SIG-M5 (cell line): ENCODE measurements around the gene LENG9.
"Not testable (repeated sequence)": the region's sequence is repeated elsewhere in the genome, so short reads cannot be mapped to it uniquely, and the experiment has no call there.

Experiments used
- DNase-seq: peaks from one replicate; lab custom pipeline; 2025; lab: John Stamatoyannopoulos, UW

LENG9 gene

GRCh38 chr19:54463531-54464043, at the start of gene LENG9:
LENG9 (minus strand) TSS chr19:54463778; CDS start chr19:54463526, 252 bp downstream.
- peak; percentile 96 for DNase-seq

- DNase-seq: not testable (repeated sequence)
Measured at GRCh38 chr19:54509200-54509940, 45.8 kb upstream of the LENG9 start.

GRCh38 chr19:54508487-54508886, 44.9 kb upstream of the LENG9 start:
- not testable (repeated sequence) for DNase-seq

GRCh38 chr19:54507824-54508223, 44.2 kb upstream of the LENG9 start:
- DNase-seq: no peak

- not testable (repeated sequence) for DNase-seq
Measured at GRCh38 chr19:54507038-54507717, 43.6 kb upstream of the LENG9 start.

- DNase-seq: no peak
Measured at GRCh38 chr19:54506079-54506478, 42.5 kb upstream of the LENG9 start.

GRCh38 chr19:54505542-54505941, 42.0 kb upstream of the LENG9 start:
- not testable (repeated sequence) for DNase-seq

GRCh38 chr19:54502518-54503048, 39.0 kb upstream of the LENG9 start, which contains the start of gene LAIR2:
LAIR2 (plus strand) TSS chr19:54502831; CDS start chr19:54502919, 88 bp downstream.
- DNase-seq: no peak

GRCh38 chr19:54498451-54498772, 34.8 kb upstream of the LENG9 start:
- not testable (repeated sequence) for DNase-seq

GRCh38 chr19:54497747-54498450, 34.3 kb upstream of the LENG9 start:
- DNase-seq: not testable (repeated sequence)

GRCh38 chr19:54495284-54495683, 31.7 kb upstream of the LENG9 start:
- not testable (repeated sequence) for DNase-seq

GRCh38 chr19:54493967-54494585, 30.5 kb upstream of the LENG9 start:
- no peak for DNase-seq

GRCh38 chr19:54493056-54493455, 29.5 kb upstream of the LENG9 start:
- not testable (repeated sequence) for DNase-seq

- DNase-seq: no peak
Measured at GRCh38 chr19:54492568-54492967, 29.0 kb upstream of the LENG9 start.

GRCh38 chr19:54489766-54490165, 26.2 kb upstream of the LENG9 start:
- no peak for DNase-seq

- DNase-seq: no peak
Measured at GRCh38 chr19:54489341-54489740, 25.8 kb upstream of the LENG9 start.

- no peak for DNase-seq
Measured at GRCh38 chr19:54485851-54486250, 22.3 kb upstream of the LENG9 start.

- DNase-seq: no peak
Measured at GRCh38 chr19:54484451-54484850, 20.9 kb upstream of the LENG9 start.

- DNase-seq: no peak
Measured at GRCh38 chr19:54482889-54483288, 19.3 kb upstream of the LENG9 start.

GRCh38 chr19:54481326-54481930, 17.9 kb upstream of the LENG9 start:
- no peak for DNase-seq

- DNase-seq: no peak
Measured at GRCh38 chr19:54480051-54480450, 16.5 kb upstream of the LENG9 start.
